ENCODE data around the gene RASGRF1.

The RASGRF1 gene

DNA sequence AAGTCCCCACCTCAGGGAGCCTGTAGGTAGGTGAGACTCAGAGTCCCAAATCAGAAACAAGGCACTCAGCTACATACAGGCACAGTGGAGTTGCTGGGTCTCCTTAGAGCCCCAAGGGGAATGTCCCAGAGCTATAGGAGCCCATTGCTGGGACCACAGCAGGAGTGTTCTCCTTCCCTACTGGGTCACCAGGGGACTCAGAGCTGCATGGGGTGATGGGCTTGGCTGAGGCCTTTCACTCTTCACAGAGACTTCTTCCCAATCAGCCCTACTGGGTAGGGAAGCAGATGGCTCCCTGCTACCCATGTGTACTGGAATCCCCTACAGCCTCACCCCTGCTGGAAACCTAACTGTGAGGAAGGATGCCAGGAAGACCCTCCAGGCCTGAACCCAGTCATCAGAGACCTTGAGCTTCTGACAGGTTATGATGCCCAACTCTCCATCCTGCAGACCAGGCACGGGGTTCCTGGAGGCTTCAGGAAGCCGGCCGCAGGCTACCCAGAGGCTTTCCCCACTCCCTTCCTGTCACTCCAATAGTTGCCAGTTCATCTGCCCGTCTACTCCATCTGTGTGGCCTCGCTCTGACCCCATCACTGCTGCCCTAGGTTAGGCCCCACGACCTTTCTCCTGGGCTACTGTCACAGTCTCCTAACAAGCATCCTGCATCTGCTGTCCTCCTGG lies 24.0 kb downstream of the RASGRF1 start:
- no peak for DNase-seq (ENCODE audit: low spot score)

- no peak for DNase-seq (ENCODE audit: low spot score)
Measured at GRCh38 chr15:79065706-79066376, 24.7 kb downstream of the RASGRF1 start.

DNA sequence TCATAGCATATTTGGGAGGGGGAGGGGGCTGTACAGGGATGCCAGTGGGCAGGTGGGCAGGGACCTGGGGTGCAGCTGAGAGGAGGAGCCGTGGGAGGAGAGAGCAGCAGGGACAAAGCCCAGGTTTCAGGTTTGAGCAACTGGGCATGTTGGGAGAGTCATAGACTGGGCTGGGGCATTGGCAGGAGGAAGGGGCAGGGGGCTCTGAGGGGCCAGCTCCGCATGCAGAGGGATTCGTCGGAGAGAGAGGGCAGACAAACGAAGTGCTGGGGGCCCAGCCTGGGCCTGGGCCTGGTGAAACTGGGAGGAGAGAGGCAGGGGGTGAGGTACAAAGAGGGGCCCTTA lies 25.2 kb downstream of the RASGRF1 start:
- DNase-seq (ENCODE audit: low spot score): no peak

GRCh38 chr15:79064496-79064895 lies 26.1 kb downstream of the RASGRF1 start:
- DNase-seq (ENCODE audit: low spot score): no peak

DNA sequence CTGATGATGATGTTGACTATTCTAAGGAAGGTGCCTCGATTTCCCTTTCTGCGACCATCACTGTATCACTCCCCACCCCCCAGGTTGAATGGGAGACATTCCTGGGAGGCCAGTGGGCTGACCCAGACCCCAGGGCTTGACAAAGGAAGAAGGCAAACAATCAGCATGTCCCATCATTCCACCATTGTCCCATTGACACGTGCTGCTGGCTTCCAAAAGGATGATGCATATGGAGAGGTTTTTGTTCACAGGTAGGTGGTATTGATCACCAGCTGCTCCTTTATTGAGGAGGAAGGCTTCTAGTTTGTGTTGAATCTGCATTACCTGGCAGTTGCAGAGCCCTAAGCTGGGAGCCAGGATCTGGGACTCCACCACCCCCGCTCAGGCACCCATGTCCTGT lies 30.4 kb downstream of the RASGRF1 start:
- DNase-seq (ENCODE audit: low spot score): no peak

DNA sequence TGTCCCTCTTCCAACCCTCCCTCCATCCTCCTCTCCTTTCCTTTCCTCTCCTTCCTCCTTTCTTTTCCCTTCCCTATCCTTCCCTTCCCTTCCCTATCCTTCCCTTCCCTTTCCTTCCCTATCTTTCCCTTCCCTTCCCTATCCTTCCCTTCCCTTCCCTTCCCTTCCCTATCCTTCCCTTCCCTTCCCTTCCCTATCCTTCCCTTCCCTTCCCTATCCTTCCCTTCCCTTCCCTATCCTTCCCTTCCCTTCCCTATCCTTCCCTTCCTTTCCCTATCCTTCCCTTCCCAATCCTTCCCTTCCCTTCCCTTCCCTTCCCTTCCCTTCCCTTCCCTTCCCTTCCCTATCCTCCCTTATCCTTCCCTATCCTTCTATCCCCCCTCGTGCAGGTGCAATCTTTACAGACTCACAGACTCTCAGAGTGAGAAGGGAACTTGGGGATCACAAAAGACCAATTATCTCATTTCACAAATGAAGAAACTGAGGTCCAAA lies 31.5 kb downstream of the RASGRF1 start:
- no peak for DNase-seq (ENCODE audit: low spot score)

GRCh38 chr15:79058260-79058850 lies 32.2 kb downstream of the RASGRF1 start:
- DNase-seq (ENCODE audit: low spot score): no peak

- no peak for DNase-seq (ENCODE audit: low spot score)
Measured at GRCh38 chr15:79057050-79057449, 33.5 kb downstream of the RASGRF1 start.

GRCh38 chr15:79054350-79054749 lies 36.2 kb downstream of the RASGRF1 start:
- DNase-seq (ENCODE audit: low spot score): no peak

DNA sequence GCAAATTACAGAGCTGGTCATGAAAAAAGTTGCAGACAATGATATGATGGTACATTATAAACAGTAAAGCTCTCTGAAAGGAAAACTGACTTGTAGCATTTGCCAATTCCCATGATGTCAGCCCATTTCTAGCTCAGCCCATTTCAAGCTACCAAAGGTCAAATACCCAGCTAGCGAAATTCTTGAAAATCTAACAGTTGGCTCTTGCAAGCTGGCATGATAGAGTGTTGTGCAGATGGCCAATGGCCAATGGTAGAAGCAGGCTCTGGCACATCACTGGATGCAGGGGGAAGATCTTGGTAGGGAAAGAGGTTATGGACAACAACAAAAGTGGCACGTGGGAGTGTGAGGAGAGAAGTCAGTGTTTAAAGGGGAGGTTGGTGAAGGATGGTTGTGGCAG lies 36.7 kb downstream of the RASGRF1 start:
- DNase-seq (ENCODE audit: low spot score): no peak

GRCh38 chr15:79051941-79052731 lies 38.4 kb downstream of the RASGRF1 start:
- DNase-seq (ENCODE audit: low spot score): no peak

DNA sequence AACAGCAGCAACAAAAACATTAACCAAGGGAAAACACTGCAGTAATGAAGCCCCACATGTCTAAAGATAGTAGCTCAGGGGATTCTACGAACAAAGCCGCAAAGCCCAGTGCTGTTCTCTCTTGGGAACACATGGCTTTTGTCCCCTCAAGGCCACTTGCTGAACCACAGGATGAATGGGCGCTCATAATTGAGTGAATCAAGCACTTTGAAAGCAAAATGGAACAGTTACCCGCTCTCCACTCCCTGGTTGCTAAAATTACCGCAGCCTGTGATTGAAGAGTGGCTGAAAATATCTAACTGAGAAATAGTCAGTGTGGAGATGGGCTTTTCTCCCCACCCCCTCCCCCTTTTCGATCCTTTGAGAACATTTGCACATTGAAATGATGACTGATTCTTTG lies 39.6 kb downstream of the RASGRF1 start:
- DNase-seq (ENCODE audit: low spot score): no peak

- no peak for DNase-seq (ENCODE audit: low spot score)
Measured at GRCh38 chr15:79050341-79050740, 40.2 kb downstream of the RASGRF1 start.

DNA sequence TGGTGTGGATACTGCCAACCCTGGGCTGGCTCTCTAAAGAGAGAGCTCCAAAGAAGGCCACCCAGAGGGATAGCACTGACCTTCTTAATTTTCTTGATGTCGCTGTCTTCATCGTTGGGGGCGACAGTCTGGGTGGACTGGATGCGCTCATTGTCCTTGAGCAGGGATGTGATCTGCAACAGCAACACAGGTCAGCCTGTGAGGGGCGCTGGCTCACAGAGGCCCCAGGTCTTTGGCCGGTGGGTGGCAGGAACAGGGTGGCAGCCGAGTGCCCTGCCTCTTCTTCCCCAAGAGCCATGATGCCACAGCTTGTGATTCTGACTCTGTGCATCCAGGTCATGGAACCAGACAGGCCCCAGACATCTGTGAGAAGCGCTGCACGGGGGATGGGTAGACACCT lies 41.2 kb downstream of the RASGRF1 start:
- no peak for DNase-seq (ENCODE audit: low spot score)

DNA sequence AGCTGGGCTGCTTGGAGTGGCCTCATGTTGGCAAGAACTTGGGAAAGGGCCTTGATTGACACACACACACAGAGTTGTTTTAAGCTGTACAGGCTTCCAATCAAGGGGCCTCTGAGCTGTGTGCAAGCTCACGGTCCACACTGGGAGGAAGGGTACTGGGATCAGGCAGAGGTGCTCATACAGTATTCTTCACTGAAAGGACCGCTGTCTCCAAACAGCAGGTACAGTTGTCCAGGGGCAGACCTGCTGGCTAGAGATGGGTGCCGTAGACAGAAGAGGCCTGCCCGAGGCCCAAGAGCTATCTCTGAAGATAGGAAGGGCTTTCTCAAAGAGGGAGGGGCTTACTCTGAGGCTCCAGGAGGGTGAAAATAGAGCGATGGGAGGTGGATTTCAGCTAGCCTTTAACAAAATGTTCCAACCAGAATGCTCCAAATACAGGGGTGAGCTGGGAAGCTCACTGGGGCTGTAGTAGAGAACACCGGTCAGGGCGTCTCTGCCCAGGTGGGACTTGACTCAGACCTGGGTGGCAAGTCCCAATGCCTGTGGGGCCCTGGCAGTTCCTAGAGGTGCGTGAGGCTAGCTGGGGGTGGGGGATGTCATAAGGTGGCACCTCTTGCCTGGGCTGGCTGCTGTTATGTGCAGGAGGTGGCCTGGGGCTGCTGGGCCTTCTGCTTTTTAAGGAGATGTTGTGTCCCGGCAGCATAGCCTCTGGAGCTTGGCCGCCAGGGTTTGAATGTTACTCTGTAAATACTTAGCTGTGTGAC lies 42.7 kb downstream of the RASGRF1 start:
- no peak for DNase-seq (ENCODE audit: low spot score)

DNA sequence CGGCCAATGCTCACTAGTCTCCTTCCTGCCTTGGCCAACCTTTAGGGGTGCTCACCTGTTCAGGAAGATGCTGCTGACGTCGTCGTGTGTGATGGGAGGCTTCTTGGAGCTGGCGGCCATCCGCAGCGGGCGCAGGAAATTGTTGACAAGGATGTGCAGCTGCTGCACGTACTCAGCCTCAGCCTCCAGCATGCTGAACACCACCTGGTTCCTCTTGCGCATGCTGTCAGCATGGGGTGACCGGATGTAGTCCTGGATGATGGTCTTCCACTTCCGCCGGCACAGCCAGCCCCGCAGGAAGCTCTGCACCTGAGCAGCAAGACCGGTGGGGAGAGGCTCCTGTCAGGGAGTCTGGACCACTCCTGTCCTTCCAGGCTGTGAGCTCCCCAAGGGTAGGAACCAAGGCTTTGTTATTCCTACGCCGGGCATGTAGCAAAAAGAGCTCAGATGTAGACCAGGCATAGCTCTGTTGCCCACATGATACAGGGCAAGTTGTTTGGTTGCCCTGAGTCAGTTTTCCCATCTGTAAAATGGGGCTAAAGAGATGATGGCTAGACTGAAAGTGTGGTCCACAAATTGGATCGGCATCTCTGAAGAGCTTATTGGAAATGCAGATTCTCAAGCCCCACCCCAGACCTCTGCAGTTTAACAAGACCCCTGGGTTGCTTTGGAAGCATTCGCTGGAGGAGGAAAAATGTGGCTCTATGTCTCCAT lies 43.7 kb downstream of the RASGRF1 start:
- DNase-seq (ENCODE audit: low spot score): no peak

DNA sequence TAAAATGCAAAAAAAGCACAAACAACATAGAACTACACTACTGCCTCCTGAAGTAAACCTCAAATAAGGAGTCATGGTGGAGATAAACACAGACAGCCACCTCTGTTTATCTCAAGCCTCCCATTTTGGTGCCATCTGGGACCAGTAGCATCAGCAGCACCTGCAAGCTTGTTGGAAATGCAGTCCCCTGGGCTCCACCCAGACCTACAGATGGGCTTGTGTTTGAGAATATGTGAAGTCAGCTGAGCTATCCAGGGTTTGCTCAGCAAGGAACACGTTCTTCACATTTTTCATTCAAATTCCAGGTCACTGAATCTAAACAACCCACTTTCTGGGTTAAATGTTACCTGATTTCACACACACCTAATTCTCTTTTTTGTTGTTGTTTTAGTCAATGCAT lies 45.5 kb downstream of the RASGRF1 start:
- no peak for DNase-seq (ENCODE audit: low spot score)

DNA sequence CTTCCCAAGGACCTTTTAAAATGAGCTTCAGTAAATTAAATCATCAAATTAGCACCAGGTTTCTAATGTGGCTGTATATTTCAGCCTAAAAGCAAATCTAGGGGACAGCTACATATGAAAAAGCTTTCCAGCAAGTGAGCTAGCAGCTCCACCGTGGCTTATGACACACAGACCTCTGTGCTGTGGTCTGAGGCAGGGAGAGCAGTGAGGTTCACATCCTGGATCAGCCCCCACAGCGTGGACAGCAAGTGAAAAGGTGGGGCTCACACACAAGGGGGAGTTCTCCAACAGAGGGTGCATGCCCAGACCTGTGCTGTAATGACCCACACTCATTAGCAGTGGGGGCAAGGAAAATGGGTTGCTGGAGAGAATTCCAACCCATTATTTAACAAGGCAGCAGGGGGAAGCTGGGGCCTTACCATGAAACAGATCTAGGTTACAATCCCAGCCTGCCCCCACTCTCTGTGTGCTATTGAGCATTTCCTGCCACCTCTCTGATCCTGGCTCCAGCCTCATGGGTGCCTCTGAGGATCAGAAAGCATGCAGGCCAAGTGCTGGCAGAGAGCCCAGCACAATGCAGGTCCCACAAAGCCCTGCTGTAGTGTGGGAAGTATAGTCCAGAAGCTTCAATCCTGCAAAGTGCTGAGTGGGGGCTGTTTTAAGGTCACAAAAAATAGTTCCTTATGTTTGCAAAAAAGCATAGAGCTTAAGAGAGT lies 48.2 kb downstream of the RASGRF1 start:
- no peak for DNase-seq (ENCODE audit: low spot score)

DNA sequence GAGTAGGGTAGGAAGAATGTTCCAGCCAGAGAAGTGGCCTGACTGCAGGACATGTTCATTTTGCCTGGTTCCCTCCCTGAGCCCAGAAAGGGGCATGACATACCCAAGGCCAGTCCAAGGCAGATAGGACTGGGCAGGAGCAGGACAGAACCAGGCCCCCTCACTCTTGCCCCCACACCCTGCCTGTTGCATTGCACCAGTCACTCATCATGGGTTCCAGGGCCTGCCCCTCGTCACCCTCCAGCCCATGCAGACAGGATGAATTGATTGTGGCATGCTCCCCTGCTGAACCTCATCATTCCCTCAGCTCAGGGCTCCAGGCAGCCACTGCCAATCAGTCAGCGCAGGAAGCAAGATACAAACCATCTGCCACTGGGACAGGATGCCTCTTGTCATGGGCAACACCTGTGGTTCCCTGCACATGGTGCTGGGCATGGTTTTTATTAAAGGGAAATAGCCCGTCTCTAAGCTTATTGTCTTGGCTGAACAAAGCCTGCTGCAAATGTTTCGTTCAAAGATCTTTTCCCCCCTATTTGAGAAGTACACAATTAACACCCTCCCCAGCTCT lies 48.9 kb downstream of the RASGRF1 start:
- no peak for DNase-seq (ENCODE audit: low spot score)

DNA sequence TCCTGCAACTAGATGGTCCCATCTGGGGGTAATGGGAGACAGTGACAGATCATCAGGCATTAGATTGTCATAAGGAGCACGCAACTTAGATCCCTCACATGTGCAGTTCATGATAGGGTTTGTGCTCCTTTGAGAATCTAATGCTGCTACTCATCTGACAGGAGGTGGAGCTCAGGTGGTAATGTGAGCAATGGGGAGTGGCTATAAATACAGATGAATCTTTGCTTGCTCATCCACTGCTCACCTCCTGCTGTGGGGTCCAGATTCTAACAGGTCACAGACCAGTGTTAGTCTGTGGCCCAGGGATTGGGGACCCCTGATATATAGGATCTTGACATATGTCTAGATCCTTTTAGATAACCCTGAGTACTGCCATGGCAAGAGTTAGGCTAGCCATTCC lies 52.7 kb downstream of the RASGRF1 start:
- no peak for DNase-seq (ENCODE audit: low spot score)

All from RKO (cell line).